Sigmoid colon (tissue), 4 donors: Measurements from ENCODE around the gene RBFOX1.

Experiments
- POLR2A ChIP-seq, 2 donors: fragments of 450-650 bp; IDR thresholded peaks; one replicate each; pipeline ENCODE4 v1.6.1; 2016; ENCODE audit warnings: antibody characterized with exemption in 2 of 2, mild to moderate bottlenecking in 2 of 2, moderate library complexity in 2 of 2
- POLR2AphosphoS5 ChIP-seq, 4 donors: sonication (generic); formaldehyde crosslinking; IDR thresholded peaks; one replicate each; pipeline ENCODE4 v1.6.1; 2017; ENCODE audit warnings: antibody characterized with exemption in 4 of 4
- TF ChIP-seq, protein P1 (sequence below), 4 experiments: fragments of 450-650 bp in 3 of 4; fragments of 200-600 bp in 1 of 4; IDR thresholded peaks; one replicate each; pipeline ENCODE4 v1.5.1; 2016 to 2019; ENCODE audit warnings: antibody characterized with exemption in 4 of 4, mild to moderate bottlenecking in 3 of 4, moderate library complexity in 2 of 4

DNA sequence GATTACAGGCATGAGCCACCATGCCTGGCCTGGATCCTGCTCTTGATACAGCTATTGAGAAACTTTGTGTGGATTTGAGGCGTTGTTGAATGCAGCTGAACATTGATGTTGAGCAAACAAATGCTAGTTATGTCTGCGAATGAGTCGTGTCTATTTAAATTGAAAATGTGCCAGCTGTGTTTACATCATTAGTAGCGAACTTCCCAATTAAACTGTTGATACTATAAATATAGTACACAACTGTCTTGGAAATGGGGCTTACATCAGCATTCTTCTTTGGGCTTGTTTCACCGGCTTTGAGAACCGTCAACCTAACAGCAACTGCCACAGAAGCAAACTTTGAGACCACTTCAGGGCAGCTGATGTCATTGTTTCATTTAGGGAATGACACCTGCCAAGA lies 251.9 kb downstream of the RBFOX1 start:
- TF ChIP-seq POLR2AphosphoS5 (IDR thresholded peaks at IDR 0.05) (no peak), POLR2A (IDR thresholded peaks at IDR 0.05) (no peak)
- TF ChIP-seq, protein P1, sequence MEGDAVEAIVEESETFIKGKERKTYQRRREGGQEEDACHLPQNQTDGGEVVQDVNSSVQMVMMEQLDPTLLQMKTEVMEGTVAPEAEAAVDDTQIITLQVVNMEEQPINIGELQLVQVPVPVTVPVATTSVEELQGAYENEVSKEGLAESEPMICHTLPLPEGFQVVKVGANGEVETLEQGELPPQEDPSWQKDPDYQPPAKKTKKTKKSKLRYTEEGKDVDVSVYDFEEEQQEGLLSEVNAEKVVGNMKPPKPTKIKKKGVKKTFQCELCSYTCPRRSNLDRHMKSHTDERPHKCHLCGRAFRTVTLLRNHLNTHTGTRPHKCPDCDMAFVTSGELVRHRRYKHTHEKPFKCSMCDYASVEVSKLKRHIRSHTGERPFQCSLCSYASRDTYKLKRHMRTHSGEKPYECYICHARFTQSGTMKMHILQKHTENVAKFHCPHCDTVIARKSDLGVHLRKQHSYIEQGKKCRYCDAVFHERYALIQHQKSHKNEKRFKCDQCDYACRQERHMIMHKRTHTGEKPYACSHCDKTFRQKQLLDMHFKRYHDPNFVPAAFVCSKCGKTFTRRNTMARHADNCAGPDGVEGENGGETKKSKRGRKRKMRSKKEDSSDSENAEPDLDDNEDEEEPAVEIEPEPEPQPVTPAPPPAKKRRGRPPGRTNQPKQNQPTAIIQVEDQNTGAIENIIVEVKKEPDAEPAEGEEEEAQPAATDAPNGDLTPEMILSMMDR (IDR thresholded peaks at IDR 0.05): no peak
